ENCODE results near the gene YES1. TPM values are rescaled to one million over a fixed set of nuclear protein-coding genes. Genes with fewer than 3 reads are reported as not detected.

Gene YES1
- total RNA-seq, 6 experiments from 2014 or later = 30.6 to 57.8 (median 46.5) TPM

DNA sequence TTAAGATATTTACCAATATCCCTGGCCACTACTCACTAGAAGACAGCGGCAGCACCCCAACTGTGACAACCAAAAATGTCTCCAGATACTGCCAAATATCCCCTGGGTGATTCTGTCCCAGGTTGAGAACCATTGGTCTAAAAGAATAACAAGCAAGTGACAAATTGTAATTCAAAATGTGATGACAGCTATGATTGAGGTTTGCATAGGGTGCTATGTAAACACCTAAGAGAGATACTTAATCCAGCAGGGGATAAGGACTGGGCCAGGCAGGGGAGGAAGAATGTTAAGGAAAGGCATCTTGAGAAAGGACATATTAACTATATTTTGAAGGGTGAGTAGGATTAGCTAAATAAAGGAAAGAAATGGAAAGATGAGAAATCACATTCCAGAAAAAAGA lies 61.6 kb downstream of the YES1 start:
- no peak overlapping the region for H3K27ac Mint-ChIP-seq
- no peak overlapping the region for H3K4me3 Mint-ChIP-seq
- H3K4me1 Mint-ChIP-seq (ENCODE audit: low read depth) = no peaks in the 10 kb centered on the region
- no peak for DNase-seq
- H3K27me3 Mint-ChIP-seq (ENCODE audit: insufficient read depth) = no peaks in the 10 kb centered on the region
- no peaks in the 10 kb centered on the region for H3K9me3 Mint-ChIP-seq
- TF ChIP-seq, protein P1, sequence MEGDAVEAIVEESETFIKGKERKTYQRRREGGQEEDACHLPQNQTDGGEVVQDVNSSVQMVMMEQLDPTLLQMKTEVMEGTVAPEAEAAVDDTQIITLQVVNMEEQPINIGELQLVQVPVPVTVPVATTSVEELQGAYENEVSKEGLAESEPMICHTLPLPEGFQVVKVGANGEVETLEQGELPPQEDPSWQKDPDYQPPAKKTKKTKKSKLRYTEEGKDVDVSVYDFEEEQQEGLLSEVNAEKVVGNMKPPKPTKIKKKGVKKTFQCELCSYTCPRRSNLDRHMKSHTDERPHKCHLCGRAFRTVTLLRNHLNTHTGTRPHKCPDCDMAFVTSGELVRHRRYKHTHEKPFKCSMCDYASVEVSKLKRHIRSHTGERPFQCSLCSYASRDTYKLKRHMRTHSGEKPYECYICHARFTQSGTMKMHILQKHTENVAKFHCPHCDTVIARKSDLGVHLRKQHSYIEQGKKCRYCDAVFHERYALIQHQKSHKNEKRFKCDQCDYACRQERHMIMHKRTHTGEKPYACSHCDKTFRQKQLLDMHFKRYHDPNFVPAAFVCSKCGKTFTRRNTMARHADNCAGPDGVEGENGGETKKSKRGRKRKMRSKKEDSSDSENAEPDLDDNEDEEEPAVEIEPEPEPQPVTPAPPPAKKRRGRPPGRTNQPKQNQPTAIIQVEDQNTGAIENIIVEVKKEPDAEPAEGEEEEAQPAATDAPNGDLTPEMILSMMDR (IDR thresholded peaks at IDR 0.05) = no peak
- H3K36me3 Mint-ChIP-seq (ENCODE audit: low read depth) = no peaks in the 10 kb centered on the region

DNA sequence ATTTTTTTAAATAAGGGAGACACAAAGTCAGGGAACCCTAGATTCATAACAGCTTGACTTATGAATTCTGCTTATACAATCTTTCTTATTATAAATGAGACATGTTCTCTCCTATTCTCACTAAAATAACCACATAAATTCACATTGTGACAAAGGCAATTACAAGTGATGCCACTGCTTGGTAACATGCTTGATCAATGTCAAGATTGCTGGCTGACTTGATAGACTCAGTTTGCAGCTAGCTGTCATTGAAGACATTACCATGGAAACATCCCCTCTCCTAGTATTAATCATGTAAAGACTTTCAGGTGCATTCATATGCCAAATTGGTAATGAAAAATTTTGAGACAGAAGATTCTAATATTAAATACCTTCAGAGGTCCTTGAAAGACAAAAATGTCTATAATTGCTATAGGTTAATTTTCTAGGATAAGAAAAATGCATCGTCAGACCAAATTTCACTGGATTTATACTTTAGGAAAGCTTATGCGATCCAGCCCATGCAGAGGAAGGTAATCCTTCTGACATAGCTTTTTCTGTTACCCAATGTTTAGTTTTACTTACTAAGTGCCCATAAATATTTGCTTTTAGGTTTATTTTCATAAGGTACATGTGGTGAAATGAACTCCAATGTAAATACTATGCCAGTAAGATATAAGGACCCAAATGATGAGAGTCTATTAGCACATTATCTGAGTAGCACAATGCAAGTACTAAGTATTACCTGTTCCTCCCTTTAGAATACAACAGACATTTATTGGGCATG lies 67.0 kb downstream of the YES1 start:
- Mint-ChIP-seq H3K4me3 (no peak overlapping the region), H3K27me3 (ENCODE audit: insufficient read depth) (no peaks in the 10 kb centered on the region), H3K9me3 (no peaks in the 10 kb centered on the region), H3K36me3 (ENCODE audit: low read depth) (0 out of 2 replicates have a peak, but pooled peaks cover 4% of the 10 kb centered on the region), H3K4me1 (ENCODE audit: low read depth) (no peaks in the 10 kb centered on the region), H3K27ac (no peak overlapping the region)
- TF ChIP-seq, protein P1 (IDR thresholded peaks at IDR 0.05) = no peak
- no peak for DNase-seq

GRCh38 chr18:741931-742512 lies 70.0 kb downstream of the YES1 start:
- TF ChIP-seq, protein P1 (IDR thresholded peaks at IDR 0.05) = peak; percentile 90
- Mint-ChIP-seq H3K4me1 (ENCODE audit: low read depth) (no peaks in the 10 kb centered on the region), H3K27ac (no peak overlapping the region), H3K27me3 (ENCODE audit: insufficient read depth) (no peaks in the 10 kb centered on the region), H3K36me3 (ENCODE audit: low read depth) (0 out of 2 replicates have a peak, but pooled peaks cover 4% of the 10 kb centered on the region), H3K9me3 (no peaks in the 10 kb centered on the region), H3K4me3 (no peak overlapping the region)
- peak; percentile 42 for DNase-seq

GRCh38 chr18:732371-732770 lies 79.7 kb downstream of the YES1 start:
- no peak for DNase-seq
- H3K27me3 Mint-ChIP-seq (ENCODE audit: insufficient read depth) = no peaks in the 10 kb centered on the region
- no peak overlapping the region for H3K4me3 Mint-ChIP-seq
- peaks cover 11% of the 10 kb centered on the region for H3K4me1 Mint-ChIP-seq (ENCODE audit: low read depth)
- TF ChIP-seq, protein P1 (IDR thresholded peaks at IDR 0.05) = no peak
- H3K27ac Mint-ChIP-seq = no peak overlapping the region
- peaks cover 10% of the 10 kb centered on the region for H3K36me3 Mint-ChIP-seq (ENCODE audit: low read depth)
- no peaks in the 10 kb centered on the region for H3K9me3 Mint-ChIP-seq

DNA sequence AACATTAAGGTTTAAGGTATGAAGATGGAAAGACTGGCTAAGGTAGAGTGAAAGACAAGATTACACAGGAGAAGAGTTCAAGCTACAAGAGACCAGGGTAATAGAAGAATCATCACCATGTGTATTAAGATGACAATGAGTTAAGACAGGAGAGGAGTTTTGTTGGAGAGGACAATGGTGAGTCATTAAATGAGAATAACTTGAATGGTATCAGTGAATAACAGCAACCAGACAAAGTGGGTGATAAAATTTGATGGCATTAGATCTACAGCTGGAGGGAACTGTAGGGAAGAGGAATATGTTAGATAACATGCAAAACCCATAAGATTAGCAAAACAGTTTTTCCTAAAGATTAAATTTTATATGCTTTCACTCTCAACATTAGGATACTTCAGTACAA lies 80.9 kb downstream of the YES1 start:
- Mint-ChIP-seq H3K4me3 (no peak overlapping the region), H3K27ac (no peak overlapping the region), H3K27me3 (ENCODE audit: insufficient read depth) (no peaks in the 10 kb centered on the region), H3K4me1 (ENCODE audit: low read depth) (peaks cover 11% of the 10 kb centered on the region), H3K36me3 (ENCODE audit: low read depth) (peaks cover 11% of the 10 kb centered on the region), H3K9me3 (no peaks in the 10 kb centered on the region)
- TF ChIP-seq, protein P1 (IDR thresholded peaks at IDR 0.05) = no peak
- no peak for DNase-seq
